SU-DHL-6 (cell line): Measurements from ENCODE around the gene MAGEB4.

Source experiments
- CTCF ChIP-seq: fragments of 200-600 bp; sonication (generic); IDR thresholded peaks from one replicate; pipeline ENCODE4 v1.5.1; 2017; ENCODE audit warnings: antibody characterized with exemption, mild to moderate bottlenecking, low read length, moderate library complexity; ENCODE audit not compliant: insufficient read depth, poor library complexity, severe bottlenecking
- EZH2phosphoT487 ChIP-seq: fragments of 200-600 bp; sonication (generic), shearing (Covaris generic); conservative IDR thresholded peaks from 2 replicates; pipeline ENCODE4 v1.6.1; 2018; ENCODE audit warnings: mild to moderate bottlenecking, antibody characterized with exemption, low read length, moderate library complexity, mixed read lengths

GRCh38 chrX:30280428-30280827, 38.6 kb downstream of the MAGEB4 start:
- TF ChIP-seq CTCF (no peak), EZH2phosphoT487 (no peak)
